ENCODE data around the gene ZC3HAV1. TPM values are rescaled to one million over a fixed set of nuclear protein-coding genes. Genes with fewer than 3 reads are reported as not detected.

The ZC3HAV1 gene
- 20.8 and 28.4 TPM in 2 replicates for total RNA-seq

GRCh38 chr7:139109188-139109982 is at the start of gene ZC3HAV1:
ZC3HAV1 (minus strand) TSS chr7:139109720; CDS start chr7:139109331, 389 bp downstream.

GRCh38 chr7:139035586-139036353 is 73.8 kb downstream of the ZC3HAV1 start, which contains the start of gene ZC3HAV1L:
ZC3HAV1L (minus strand) TSS chr7:139036042; CDS start chr7:139036017, 25 bp downstream.

Other genes starting within 250 kb of the ZC3HAV1 start
- gene KIAA1549, start 128.3 kb downstream of the ZC3HAV1 start, total RNA-seq: 1.0 and 1.7 TPM in 2 replicates
- 13.1 and 15.0 TPM in 2 replicates for gene ZC3HAV1L, start 73.7 kb downstream of the ZC3HAV1 start, total RNA-seq
- gene UBN2, start 121.5 kb upstream of the ZC3HAV1 start, total RNA-seq: 2.8 and 3.8 TPM in 2 replicates
- gene FMC1, start 231.6 kb upstream of the ZC3HAV1 start, total RNA-seq: 8.2 and 9.2 TPM in 2 replicates

Measured in airway epithelial cell (primary cell).